H1 (cell line): ENCODE data around the gene LRRC63.

Experiments
- ATF3 ChIP-seq: IDR thresholded peaks from 2 replicates; pipeline ENCODE4 v1.6.1; 2011; ENCODE audit warnings: low read depth, mild to moderate bottlenecking, low read length; ENCODE audit not compliant: insufficient read depth
- CTCF ChIP-seq, 3 experiments: IDR thresholded peaks; 1 replicate in 2 of 3; 2 replicates in 1 of 3; pipeline versions ENCODE4 v1.5.1 to v1.6.1; 2011; ENCODE audit warnings: low read length in 3 of 3, mild to moderate bottlenecking in 3 of 3, inconsistent platforms in 2 of 3, low read depth in 1 of 3, moderate library complexity in 1 of 3; ENCODE audit not compliant: insufficient read depth in 1 of 3; ENCODE audit errors: control extremely low read depth in 1 of 3
- EP300 ChIP-seq, 2 experiments: IDR thresholded peaks; 1 replicate in 1 of 2; 2 replicates in 1 of 2; pipeline ENCODE4 v1.6.1; 2011 to 2012; ENCODE audit warnings: low read depth in 2 of 2, low read length in 2 of 2, mild to moderate bottlenecking in 2 of 2, borderline replicate concordance in 1 of 2, inconsistent platforms in 1 of 2, moderate library complexity in 1 of 2
- POLR2AphosphoS5 ChIP-seq: IDR thresholded peaks from 2 replicates; pipeline ENCODE4 v1.6.1; 2011; ENCODE audit warnings: low read depth, low read length
- RAD21 ChIP-seq, 2 experiments: IDR thresholded peaks in 1 of 2; conservative IDR thresholded peaks in 1 of 2; 2 replicates each; pipeline ENCODE4 v1.6.1; 2011; ENCODE audit warnings: low read depth in 2 of 2, low read length in 2 of 2, improper control_type of control experiment in 1 of 2, inconsistent platforms in 1 of 2, mild to moderate bottlenecking in 1 of 2, moderate library complexity in 1 of 2
- SP1 ChIP-seq: IDR thresholded peaks from 2 replicates; pipeline ENCODE4 v1.6.1; 2011; ENCODE audit warnings: low read depth, low read length
- TEAD4 ChIP-seq: IDR thresholded peaks from 2 replicates; pipeline ENCODE4 v1.6.1; 2012; ENCODE audit warnings: low read depth, low read length, inconsistent platforms, mixed read lengths

GRCh38 chr13:46311217-46311616 is 99.5 kb downstream of the LRRC63 start:
- TF ChIP-seq CTCF (IDR thresholded peaks at IDR 0.05; ENCODE audit: control extremely low read depth in 1 of 3, insufficient read depth in 1 of 3, low read depth in 1 of 3, low read length in 3 of 3) = no peak
- TF ChIP-seq POLR2AphosphoS5 = no peak
- TF ChIP-seq SP1 = no peak
- no peak for TF ChIP-seq ATF3
- TF ChIP-seq EP300 (IDR thresholded peaks at IDR 0.05; ENCODE audit: borderline replicate concordance in 1 of 2, low read depth in 2 of 2, low read length in 2 of 2) = no peak
- TF ChIP-seq TEAD4 = no peak
- no peak for TF ChIP-seq RAD21 (IDR thresholded peaks at IDR 0.05 in 1 of 2, conservative IDR thresholded peaks at IDR 0.05 in 1 of 2; ENCODE audit: low read depth in 2 of 2, low read length in 2 of 2)
